IMR-90 (cell line): ENCODE results near the gene FNDC4. TPM values are rescaled to one million over a fixed set of nuclear protein-coding genes. Genes with fewer than 3 reads are reported as not detected.

Experiments
- ATAC-seq: fragments of 200-7000 bp; cut with Tn5 transposase; 2 replicates; pipeline ENCODE4 v1.9.1; 2020; ENCODE audit warnings: low read depth, mild to moderate bottlenecking, moderate library complexity
- BruUV-seq: library from RNA; stranded (reverse); fragments of 400-500 nt; replicated peaks from 2 replicates; lab custom pipeline; 2021; lab: Mats Ljungman, UMichigan
- CTCF ChIA-PET: fragments of 300-600 bp; formaldehyde crosslinking; extraction: SDS; loops from one replicate; lab custom pipeline; 2021; ENCODE audit warnings: antibody characterized with exemption; lab: Yijun Ruan, JAX
- POLR2A ChIA-PET: fragments of 300-600 bp; sonication (Branson Sonifier 250); formaldehyde crosslinking; loops from one replicate; lab custom pipeline; 2022; ENCODE audit warnings: antibody characterized with exemption; ENCODE audit not compliant: unreplicated experiment; lab: Charles Lee
- DNase-seq: peaks from one replicate; pipeline ENCODE4 v3.0.0; 2013
- H2AFZ ChIP-seq: replicated peaks from 2 replicates; pipeline ENCODE3; 2013; ENCODE audit warnings: low read length, mild to moderate bottlenecking; ENCODE audit not compliant: poor library complexity
- H2AK5ac ChIP-seq: 2 replicates; pipeline ENCODE4 v1.6.1; 2013; ENCODE audit warnings: low read depth, low read length, inconsistent platforms
- H2AK9ac ChIP-seq: replicated peaks from 2 replicates; pipeline ENCODE3; 2013; ENCODE audit warnings: mild to moderate bottlenecking, low read depth, low read length, moderate library complexity; ENCODE audit not compliant: poor library complexity
- H2BK120ac ChIP-seq: 2 replicates; pipeline ENCODE4 v1.6.1; 2013; ENCODE audit warnings: low read depth, low read length, inconsistent platforms
- H2BK15ac ChIP-seq: 3 replicates; pipeline ENCODE4 v1.6.1; 2013; ENCODE audit warnings: low read depth, low read length, inconsistent platforms
- H2BK20ac ChIP-seq: 2 replicates; pipeline ENCODE4 v1.6.1; 2013; ENCODE audit warnings: low read depth, mild to moderate bottlenecking, inconsistent platforms, low read length, moderate library complexity
- H2BK5ac ChIP-seq: 2 replicates; pipeline ENCODE4 v1.6.1; 2013; ENCODE audit warnings: mild to moderate bottlenecking, low read depth, low read length, inconsistent platforms; ENCODE audit not compliant: poor library complexity, severe bottlenecking
- H3K14ac ChIP-seq: replicated peaks from 2 replicates; pipeline ENCODE4 v1.6.1; 2013; ENCODE audit warnings: low read depth, low read length, inconsistent platforms
- H3K18ac ChIP-seq: 2 replicates; pipeline ENCODE4 v1.6.1; 2013; ENCODE audit warnings: low read depth, low read length, control low read depth
- H3K23ac ChIP-seq: 2 replicates; pipeline ENCODE4 v1.6.1; 2013; ENCODE audit warnings: low read depth, low read length, inconsistent platforms
- H3K27ac ChIP-seq: 2 replicates; pipeline ENCODE4 v1.5.1; 2013; ENCODE audit warnings: mild to moderate bottlenecking, control low read depth, low read length; ENCODE audit not compliant: insufficient read depth
- H3K27me3 ChIP-seq: 2 replicates; pipeline ENCODE4 v1.6.1; 2013; ENCODE audit warnings: low read length; ENCODE audit not compliant: control insufficient read depth, insufficient read depth
- H3K36me3 ChIP-seq: 2 replicates; pipeline ENCODE4 v1.6.1; 2013; ENCODE audit warnings: low read length, mixed read lengths; ENCODE audit not compliant: control insufficient read depth, insufficient read depth
- H3K4ac ChIP-seq: 2 replicates; pipeline ENCODE4 v1.6.1; 2013; ENCODE audit warnings: low read depth, low read length, inconsistent platforms
- H3K4me1 ChIP-seq: 2 replicates; pipeline ENCODE4 v1.6.1; 2013; ENCODE audit warnings: low read length, mixed read lengths; ENCODE audit not compliant: control insufficient read depth, insufficient read depth
- H3K4me2 ChIP-seq: 2 replicates; pipeline ENCODE4 v1.6.1; 2013; ENCODE audit warnings: low read depth, mild to moderate bottlenecking, control low read depth, low read length, moderate library complexity
- H3K4me3 ChIP-seq: 2 replicates; pipeline ENCODE4 v1.5.1; 2013; ENCODE audit warnings: low read depth, mild to moderate bottlenecking, control low read depth, low read length, moderate library complexity; ENCODE audit not compliant: insufficient read depth
- H3K56ac ChIP-seq: 2 replicates; pipeline ENCODE4 v1.6.1; 2013; ENCODE audit warnings: low read length, inconsistent platforms; ENCODE audit not compliant: insufficient read depth; ENCODE audit errors: extremely low read depth
- H3K79me1 ChIP-seq, 2 experiments: 2 replicates each; pipeline ENCODE4 v1.6.1; 2013; ENCODE audit warnings: low read length in 2 of 2, inconsistent platforms in 1 of 2, low read depth in 1 of 2
- H3K9ac ChIP-seq: 2 replicates; pipeline ENCODE4 v1.6.1; 2013; ENCODE audit warnings: low read depth, low read length, control low read depth
- H3K9me1 ChIP-seq: 2 replicates; pipeline ENCODE4 v1.6.1; 2013; ENCODE audit warnings: low read length, inconsistent platforms; ENCODE audit not compliant: insufficient read depth
- H3K9me3 ChIP-seq: 2 replicates; pipeline ENCODE4 v1.6.1; 2013; ENCODE audit warnings: low read length; ENCODE audit not compliant: control insufficient read depth, insufficient read depth
- H4K20me1 ChIP-seq: 2 replicates; pipeline ENCODE4 v1.6.1; 2013; ENCODE audit warnings: low read length, inconsistent platforms; ENCODE audit not compliant: insufficient read depth
- H4K5ac ChIP-seq: 2 replicates; pipeline ENCODE4 v1.6.1; 2013; ENCODE audit warnings: mild to moderate bottlenecking, low read depth, low read length, control low read depth
- H4K8ac ChIP-seq, 2 experiments: 2 replicates each; pipeline ENCODE4 v1.6.1; 2013; ENCODE audit warnings: low read depth in 2 of 2, low read length in 2 of 2, control low read depth in 1 of 2, inconsistent platforms in 1 of 2
- H4K91ac ChIP-seq: 2 replicates; pipeline ENCODE4 v1.6.1; 2013; ENCODE audit warnings: low read depth, low read length, inconsistent platforms; ENCODE audit not compliant: insufficient read depth
- BHLHE40 ChIP-seq: fragments of 150-350 bp; IDR thresholded peaks from 2 replicates; pipeline ENCODE4 v1.6.1; 2016; ENCODE audit warnings: mild to moderate bottlenecking, low read depth, low read length
- CEBPB ChIP-seq: IDR thresholded peaks from 2 replicates; pipeline ENCODE4 v1.6.1; 2012; ENCODE audit warnings: low read depth, low read length, improper control_type of control experiment
- CTCF ChIP-seq: conservative IDR thresholded peaks from 2 replicates; pipeline ENCODE4 v1.5.1; 2012; ENCODE audit warnings: mild to moderate bottlenecking, low read depth, low read length, improper control_type of control experiment
- ELK1 ChIP-seq: fragments of 150-350 bp; IDR thresholded peaks from 2 replicates; pipeline ENCODE4 v1.6.1; 2016; ENCODE audit warnings: low read depth, mild to moderate bottlenecking, low read length, moderate library complexity, borderline replicate concordance
- FOS ChIP-seq: fragments of 150-350 bp; IDR thresholded peaks from 2 replicates; pipeline ENCODE4 v1.6.1; 2016; ENCODE audit warnings: low read depth, low read length
- MAFK ChIP-seq: IDR thresholded peaks from 2 replicates; pipeline ENCODE4 v1.6.1; 2012; ENCODE audit warnings: low read depth, low read length, improper control_type of control experiment
- MAZ ChIP-seq: IDR thresholded peaks from 2 replicates; pipeline ENCODE4 v1.6.1; 2012; ENCODE audit warnings: low read depth, mild to moderate bottlenecking, low read length, improper control_type of control experiment, moderate library complexity, borderline replicate concordance
- NFE2L2 ChIP-seq: fragments of 150-350 bp; IDR thresholded peaks from 2 replicates; pipeline ENCODE4 v1.6.1; 2016; ENCODE audit warnings: low read depth, mild to moderate bottlenecking, low read length
- POLR2A ChIP-seq: IDR thresholded peaks from 2 replicates; pipeline ENCODE4 v1.6.1; 2012; ENCODE audit warnings: mild to moderate bottlenecking, low read depth, low read length
- RAD21 ChIP-seq: IDR thresholded peaks from 2 replicates; pipeline ENCODE4 v1.6.1; 2012; ENCODE audit warnings: low read length, improper control_type of control experiment
- RCOR1 ChIP-seq: IDR thresholded peaks from 2 replicates; pipeline ENCODE4 v1.6.1; 2012; ENCODE audit warnings: mild to moderate bottlenecking, low read length, improper control_type of control experiment; ENCODE audit not compliant: insufficient replicate concordance
- RFX5 ChIP-seq: IDR thresholded peaks from 2 replicates; pipeline ENCODE4 v1.8.0; 2012; ENCODE audit warnings: low read depth, mild to moderate bottlenecking, low read length, moderate library complexity
- SMC3 ChIP-seq: fragments of 150-350 bp; IDR thresholded peaks from 2 replicates; pipeline ENCODE4 v1.6.1; 2016; ENCODE audit warnings: low read depth, mild to moderate bottlenecking, antibody characterized with exemption, low read length, moderate library complexity
- USF2 ChIP-seq: fragments of 150-350 bp; IDR thresholded peaks from 2 replicates; pipeline ENCODE4 v1.6.1; 2017; ENCODE audit warnings: mild to moderate bottlenecking, antibody characterized with exemption, low read length, low read depth
- WGBS, 2 experiments: methylation state at CpG; one replicate each; pipeline versions ENCODE4 v1.1.5 to v1.1.7; 2013; ENCODE audit warnings: missing lambda C conversion rate in 2 of 2; ENCODE audit not compliant: insufficient read length in 1 of 2; ENCODE audit errors: extremely low coverage in 2 of 2; 5-methylcytosine and 5-hydroxymethylcytosine counted together
- dilution Hi-C: fragments of 300-500 bp; cut with HindIII; formaldehyde crosslinking; loops from one replicate; pipeline ENCODE4 v1.14.3; 2018; ENCODE audit warnings: low sequenced_read_pairs; ENCODE audit not compliant: unreplicated experiment
- in situ Hi-C: fragments of 300-500 bp; cut with MboI; formaldehyde crosslinking; loops from 3 replicates; pipeline ENCODE4 v1.14.3; 2019; ENCODE audit warnings: low sequenced_read_pairs, inconsistent platforms, mixed read lengths
- intact Hi-C: fragments of 100-400 bp; cut with micrococcal nuclease; formaldehyde crosslinking; loops from 2 replicates; pipeline ENCODE4 v1.10.0; 2022
- polyA plus RNA-seq, 3 experiments: library from polyadenylated mRNA; depleted of rRNA; stranded (reverse); fragments of >200 nt; gene quantifications; 2 replicates each; pipeline ENCODE4 v1.2.3, GENCODE V29; 2012; ENCODE audit warnings: low replicate concordance in 1 of 3
- total RNA-seq: library from RNA; depleted of rRNA; stranded (reverse); fragments of >200 nt; gene quantifications from 2 replicates; pipeline ENCODE4 v1.2.3, GENCODE V29; 2012

Gene FNDC4
- total and polyA plus RNA-seq, 2 of the 4 experiments (the other 2 are of a cell fraction): 7.3 to 11.1 TPM

GRCh38 chr2:27441958-27442919 lies 52.8 kb downstream of the FNDC4 start, which contains the start of gene KRTCAP3:
Gene KRTCAP3 (plus strand): TSS chr2:27442381. CDS start chr2:27442413, 32 bp downstream.
- Histone ChIP-seq H3K23ac (no peak within 1 kb of the TSS), H4K5ac (no peak within 1 kb of the TSS), H2BK20ac (no peak within 1 kb of the TSS), H3K14ac (no peak within 1 kb of the TSS), H3K18ac (no peak within 1 kb of the TSS), H4K20me1 (peaks cover 4% of the 10 kb centered on the region), H2AFZ (no peak within 1 kb of the TSS), H3K36me3 (peaks cover 39% of the 10 kb centered on the region), H3K9me3 (no peaks in the 10 kb centered on the region), H4K8ac (no peak within 1 kb of the TSS), H3K27ac (no peak within 1 kb of the TSS), H3K4me2 (no peak within 1 kb of the TSS), H2BK15ac (no peak within 1 kb of the TSS), H3K4me3 (no peak within 1 kb of the TSS), H4K91ac (no peak within 1 kb of the TSS), H3K79me1 (no peaks in the 10 kb centered on the region; a peak in 1 of 4 replicates), H3K4me1 (no peaks in the 10 kb centered on the region), H3K56ac (no peak within 1 kb of the TSS), H3K27me3 (no peaks in the 10 kb centered on the region), H3K9me1 (no peaks in the 10 kb centered on the region), H2BK5ac (no peak within 1 kb of the TSS), H3K4ac (no peak within 1 kb of the TSS), H2AK5ac (no peak within 1 kb of the TSS), H2AK9ac (peak within 1 kb of the TSS; percentile 55), H3K9ac (no peak within 1 kb of the TSS), H2BK120ac (no peak within 1 kb of the TSS)
- BruUV-seq: no TSS peak
- CTCF ChIA-PET: no interaction called here
- dilution Hi-C loops (no loop called here), intact Hi-C loops (no loop called here), in situ Hi-C loops (no loop called here)
- DNase-seq (no peak), ATAC-seq (peak; percentile 19)
- POLR2A ChIA-PET: no interaction called here
- WGBS, 2 experiments: 59% methylated on average over 32 of the region's 80 CpGs; no CpG with 5 or more reads in 1 of the 2 experiments
- TF ChIP-seq RCOR1 (no peak), POLR2A (no peak), MAZ (no peak), ELK1 (no peak), FOS (no peak), CEBPB (no peak), SMC3 (no peak), BHLHE40 (no peak), NFE2L2 (no peak), USF2 (no peak), RAD21 (no peak), RFX5 (no peak), CTCF (no peak), MAFK (no peak)
